Fibroblast of skin of right quadriceps (primary cell): Measurements from ENCODE around the gene TEX11.
"Not testable (repeated sequence)": the region's sequence is repeated elsewhere in the genome, so short reads cannot be mapped to it uniquely, and the experiment has no call there.

Experiments
- DNase-seq: peaks from one replicate; pipeline ENCODE4 v3.0.0-alpha.2; 2013

Gene TEX11

GRCh38 chrX:70754169-70754848, 154.2 kb downstream of the TEX11 start:
- no peak for DNase-seq

GRCh38 chrX:70733774-70734173, 174.7 kb downstream of the TEX11 start:
- DNase-seq, result not testable (repeated sequence)

- DNase-seq, result not testable (repeated sequence)
These were observed 180.6 kb downstream of the TEX11 start for GRCh38 chrX:70727961-70728360.

- no peak for DNase-seq
These were observed 187.8 kb downstream of the TEX11 start for GRCh38 chrX:70720721-70721120.

GRCh38 chrX:70711336-70711735, 197.2 kb downstream of the TEX11 start:
- not testable (repeated sequence) for DNase-seq

GRCh38 chrX:70694339-70695122, 214.0 kb downstream of the TEX11 start:
- DNase-seq, result no peak

- DNase-seq, result not testable (repeated sequence)
These were observed 229.1 kb downstream of the TEX11 start for GRCh38 chrX:70679455-70679854.

- no peak for DNase-seq
These were observed 233.2 kb downstream of the TEX11 start for GRCh38 chrX:70675284-70675683.

GRCh38 chrX:70672326-70672725, 236.2 kb downstream of the TEX11 start:
- no peak for DNase-seq

- DNase-seq, result no peak
These were observed 239.4 kb downstream of the TEX11 start for GRCh38 chrX:70669120-70669519.

- DNase-seq, result peak; percentile 1
These were observed 243.8 kb downstream of the TEX11 start for GRCh38 chrX:70664726-70665125.

GRCh38 chrX:70661124-70661523, 247.4 kb downstream of the TEX11 start:
- DNase-seq, result not testable (repeated sequence)

GRCh38 chrX:70657546-70657945, 251.0 kb downstream of the TEX11 start:
- DNase-seq, result not testable (repeated sequence)

GRCh38 chrX:70656304-70656703, 252.2 kb downstream of the TEX11 start:
- DNase-seq, result no peak

GRCh38 chrX:70647910-70648309, 260.6 kb downstream of the TEX11 start:
- DNase-seq, result not testable (repeated sequence)

GRCh38 chrX:70636218-70636617, 272.3 kb downstream of the TEX11 start:
- no peak for DNase-seq

- no peak for DNase-seq
These were observed 272.8 kb downstream of the TEX11 start for GRCh38 chrX:70635669-70636068.

- DNase-seq, result no peak
These were observed 273.3 kb downstream of the TEX11 start for GRCh38 chrX:70635227-70635626.

GRCh38 chrX:70621743-70622142, 286.8 kb downstream of the TEX11 start:
- no peak for DNase-seq

- no peak for DNase-seq
These were observed 290.0 kb downstream of the TEX11 start for GRCh38 chrX:70618467-70618866.

GRCh38 chrX:70613295-70613694, 295.2 kb downstream of the TEX11 start:
- peak; percentile 1 for DNase-seq

GRCh38 chrX:70605352-70605751, 303.2 kb downstream of the TEX11 start:
- DNase-seq, result no peak

GRCh38 chrX:70592091-70592490, 316.4 kb downstream of the TEX11 start:
- DNase-seq, result peak; percentile 43

- DNase-seq, result not testable (repeated sequence)
These were observed 321.4 kb downstream of the TEX11 start for GRCh38 chrX:70587158-70587557.
